NCI-H526 (cell line): ENCODE measurements around the gene COG5.
"Not testable (repeated sequence)": the region's sequence is repeated elsewhere in the genome, so short reads cannot be mapped to it uniquely, and the experiment has no call there.

Source experiments
- DNase-seq, 2 experiments: peaks; one replicate each; lab custom pipeline; 2025; lab: John Stamatoyannopoulos, UW

COG5 gene

GRCh38 chr7:107157091-107157490, 406.6 kb downstream of the COG5 start:
- DNase-seq = no peak

DNA sequence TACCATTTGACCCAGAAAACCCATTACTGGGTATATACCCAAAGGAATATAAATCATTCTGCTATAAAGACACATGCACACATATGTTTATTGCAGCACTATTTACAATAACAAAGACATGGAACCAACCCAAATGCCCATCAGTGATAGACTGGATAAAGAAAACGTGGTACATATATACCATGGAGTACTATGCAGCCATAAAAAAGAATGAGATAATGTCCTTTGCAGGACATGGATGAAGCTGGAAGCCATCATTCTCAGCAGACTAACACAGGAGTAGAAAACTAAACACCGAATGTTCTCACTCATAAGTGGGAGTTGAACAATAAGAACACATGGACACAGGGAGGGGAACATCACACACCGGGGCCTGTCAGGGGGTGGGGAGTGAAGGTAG, 408.0 kb downstream of the COG5 start:
- DNase-seq = not testable (repeated sequence)

GRCh38 chr7:107154826-107155225, 408.9 kb downstream of the COG5 start:
- DNase-seq = no peak

DNA sequence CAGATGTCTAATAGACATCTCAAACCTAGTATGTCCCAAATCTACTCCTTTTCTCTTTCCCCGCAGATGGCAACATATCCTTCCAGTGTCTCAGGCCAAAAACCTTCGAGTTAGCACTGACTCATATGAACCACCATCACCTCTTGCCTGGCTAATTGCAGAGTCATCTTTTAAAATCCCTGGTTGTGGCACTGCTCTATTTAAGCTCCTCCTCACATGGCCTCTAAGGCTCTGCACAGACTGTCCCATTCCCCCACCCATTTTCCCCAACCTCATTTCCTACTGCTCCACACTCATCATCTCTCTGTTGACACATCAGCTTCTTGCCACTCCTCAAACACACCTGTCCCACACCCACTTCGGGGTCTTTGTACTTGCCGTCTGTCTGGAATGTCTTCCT, 411.7 kb downstream of the COG5 start:
- no peak for DNase-seq
